NCI-H1105 treated with DMSO at 0.1 percent for 48 hours (cell line): ENCODE results near the gene FBXO28.

Source experiments
- DNase-seq: peaks from one replicate; lab custom pipeline; 2025; lab: John Stamatoyannopoulos, UW

FBXO28 gene

DNA sequence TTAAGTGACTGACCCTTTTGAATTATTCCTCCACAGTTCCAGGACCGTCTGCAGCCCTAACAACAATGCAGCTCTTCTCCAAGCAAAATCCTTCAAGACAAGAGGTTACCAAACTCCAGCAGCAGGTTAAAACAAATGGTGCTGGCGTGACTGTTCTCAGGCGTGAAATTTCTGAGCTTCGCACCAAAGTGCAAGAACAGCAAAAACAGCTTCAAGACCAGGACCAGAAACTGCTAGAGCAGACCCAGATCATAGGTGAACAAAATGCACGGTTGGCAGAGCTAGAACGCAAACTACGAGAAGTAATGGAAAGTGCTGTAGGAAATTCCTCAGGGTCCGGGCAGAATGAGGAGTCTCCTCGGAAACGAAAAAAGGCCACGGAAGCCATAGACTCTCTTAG lies 43.4 kb downstream of the FBXO28 start:
- no peak for DNase-seq

DNA sequence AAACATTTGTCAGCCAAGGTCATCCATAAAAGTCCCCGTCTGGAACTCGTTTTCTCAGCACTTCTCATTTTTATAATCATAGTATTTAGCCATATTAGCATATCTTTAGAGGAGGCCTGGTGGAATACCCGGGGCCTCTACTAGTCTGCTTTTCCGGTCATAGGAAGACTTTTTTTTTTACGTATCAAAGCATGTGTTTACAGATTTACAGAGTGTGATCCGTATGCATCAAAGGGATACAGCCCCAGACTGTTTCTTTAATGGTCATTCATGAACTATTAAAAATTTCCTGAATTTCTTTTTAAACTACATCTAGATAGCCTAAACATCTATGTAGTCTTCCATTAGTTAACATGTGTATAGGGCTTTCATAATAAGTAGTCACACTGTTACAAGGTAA lies 45.6 kb downstream of the FBXO28 start:
- DNase-seq: no peak

DNA sequence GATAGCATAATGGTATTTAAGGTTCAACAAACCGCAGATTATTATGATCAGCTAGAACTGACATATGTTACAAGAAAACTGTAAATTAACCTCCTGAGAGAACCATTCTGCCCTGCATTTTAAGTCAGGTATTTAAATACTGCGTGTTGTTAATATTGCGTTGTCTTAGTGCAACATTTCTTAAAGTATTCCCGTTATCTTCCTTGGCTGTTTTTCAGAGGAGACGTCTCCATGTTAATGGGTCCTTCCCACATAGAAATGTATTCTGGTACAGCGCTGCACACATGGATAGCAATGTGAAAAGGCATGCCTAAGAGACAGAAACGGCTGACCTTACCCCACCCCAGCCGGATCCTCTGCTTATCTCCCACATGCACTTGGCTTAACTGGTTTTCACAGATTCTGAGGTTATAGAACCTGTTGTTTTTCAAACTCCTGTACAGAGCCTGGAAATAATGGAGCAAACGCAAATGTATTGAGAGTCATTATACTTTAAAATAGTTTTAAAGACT lies 46.3 kb downstream of the FBXO28 start:
- DNase-seq: no peak

DNA sequence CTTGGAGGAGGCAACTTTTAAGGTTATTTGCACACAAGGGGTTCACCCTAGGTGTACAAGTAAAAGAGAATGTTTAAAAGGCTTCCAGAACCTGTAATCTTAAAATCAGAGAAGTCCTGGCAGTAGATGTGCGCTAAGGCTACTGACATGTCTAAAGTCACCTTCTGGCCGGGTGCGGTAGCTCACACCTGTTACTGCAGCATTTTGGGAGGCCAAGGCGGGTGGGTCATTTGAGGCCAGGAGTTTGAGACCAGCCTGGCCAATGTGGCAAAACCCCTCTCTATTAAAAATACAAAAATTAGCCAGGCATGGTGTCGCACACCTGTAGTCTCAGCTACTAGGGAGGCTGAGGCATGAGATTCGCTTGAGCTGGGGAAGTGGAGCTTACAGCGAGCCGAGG lies 48.9 kb downstream of the FBXO28 start:
- no peak for DNase-seq

DNA sequence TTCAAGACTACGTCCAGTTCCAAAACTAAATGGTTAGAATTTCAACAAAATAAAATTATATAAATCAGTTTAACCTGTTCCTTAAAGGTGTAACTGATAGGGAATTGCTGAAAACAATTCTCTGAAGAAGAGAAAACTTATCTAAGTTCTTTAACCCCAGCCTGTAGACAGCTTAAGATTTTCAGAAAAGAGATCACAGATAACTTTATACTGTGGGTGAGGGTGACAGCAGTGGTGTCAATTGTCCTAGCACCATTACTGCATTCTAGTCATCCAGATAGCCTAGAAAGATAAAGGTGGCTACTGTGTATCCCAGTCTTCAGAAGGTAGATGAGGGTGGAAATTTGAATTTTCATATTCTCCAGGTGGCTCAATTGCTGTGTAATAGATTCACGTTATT lies 49.4 kb downstream of the FBXO28 start:
- no peak for DNase-seq

DNA sequence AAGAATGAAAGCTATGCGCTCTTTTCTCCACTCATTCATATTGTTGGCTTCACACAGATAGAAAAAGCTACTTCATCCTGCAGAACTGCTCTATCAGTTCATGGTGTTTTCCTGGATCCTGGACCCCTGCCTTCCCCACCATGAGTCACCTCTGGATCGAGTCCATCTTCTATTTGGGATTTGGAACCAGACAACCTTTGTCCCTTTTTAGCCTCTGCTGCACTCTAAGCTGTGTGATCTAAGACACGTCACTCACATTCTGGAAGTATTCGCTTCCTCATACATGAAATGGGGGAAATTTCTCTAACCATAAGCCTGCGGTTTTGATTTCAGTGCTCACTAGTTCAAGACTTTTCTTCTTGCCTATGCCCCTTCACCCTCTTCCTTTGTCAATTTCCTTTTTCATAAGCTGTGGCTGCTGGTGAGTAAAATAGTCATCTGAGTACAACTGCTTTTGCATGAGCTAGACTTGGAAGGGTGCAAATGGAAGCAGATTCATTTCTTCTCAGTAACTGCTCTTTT lies 55.0 kb downstream of the FBXO28 start:
- no peak for DNase-seq

DNA sequence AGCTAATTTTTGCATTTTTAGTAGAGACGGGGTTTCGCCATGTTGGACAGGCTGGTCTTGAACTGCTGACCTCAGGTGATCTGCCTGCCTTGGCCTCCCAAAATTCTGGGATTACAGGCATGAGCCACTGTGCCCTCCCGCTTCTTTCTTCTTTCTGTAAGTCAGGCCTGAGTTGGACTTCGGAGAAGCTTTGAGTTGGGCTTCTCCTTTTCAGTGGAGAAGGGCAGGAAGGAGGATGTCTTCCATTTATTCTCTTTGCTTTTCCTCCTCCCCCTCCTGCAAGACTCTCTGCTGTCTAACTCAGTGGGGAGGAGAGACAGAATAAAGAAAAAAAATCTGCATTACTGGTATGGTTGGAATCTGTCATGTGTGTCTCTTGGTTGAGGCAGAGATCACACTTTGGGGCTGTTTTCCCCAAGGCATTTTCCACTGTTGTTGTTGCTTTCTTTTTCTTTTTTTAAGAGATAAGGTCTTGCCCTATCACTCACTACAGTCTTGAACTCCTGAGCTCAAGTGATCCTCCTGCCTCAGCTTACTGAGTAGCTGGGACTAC lies 55.9 kb downstream of the FBXO28 start:
- DNase-seq: no peak

DNA sequence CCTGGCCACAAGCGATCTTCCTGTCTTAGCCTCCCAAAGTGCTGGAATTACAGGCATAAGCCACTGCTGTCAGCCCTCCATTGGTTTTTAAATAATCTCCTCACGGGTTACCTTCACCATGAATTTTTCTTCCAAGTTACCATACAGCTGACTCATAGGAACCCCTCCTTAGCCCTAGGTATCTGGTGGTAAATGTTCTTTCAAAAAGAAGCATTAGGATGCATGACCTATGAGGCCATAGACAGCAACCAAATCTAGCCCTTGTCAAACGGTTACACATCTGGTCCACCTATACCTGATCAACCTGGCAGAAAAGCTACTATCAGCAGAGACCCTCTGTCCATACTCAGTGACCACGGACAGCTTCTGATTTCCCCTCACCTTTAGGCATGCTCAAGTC lies 56.4 kb downstream of the FBXO28 start:
- no peak for DNase-seq

DNA sequence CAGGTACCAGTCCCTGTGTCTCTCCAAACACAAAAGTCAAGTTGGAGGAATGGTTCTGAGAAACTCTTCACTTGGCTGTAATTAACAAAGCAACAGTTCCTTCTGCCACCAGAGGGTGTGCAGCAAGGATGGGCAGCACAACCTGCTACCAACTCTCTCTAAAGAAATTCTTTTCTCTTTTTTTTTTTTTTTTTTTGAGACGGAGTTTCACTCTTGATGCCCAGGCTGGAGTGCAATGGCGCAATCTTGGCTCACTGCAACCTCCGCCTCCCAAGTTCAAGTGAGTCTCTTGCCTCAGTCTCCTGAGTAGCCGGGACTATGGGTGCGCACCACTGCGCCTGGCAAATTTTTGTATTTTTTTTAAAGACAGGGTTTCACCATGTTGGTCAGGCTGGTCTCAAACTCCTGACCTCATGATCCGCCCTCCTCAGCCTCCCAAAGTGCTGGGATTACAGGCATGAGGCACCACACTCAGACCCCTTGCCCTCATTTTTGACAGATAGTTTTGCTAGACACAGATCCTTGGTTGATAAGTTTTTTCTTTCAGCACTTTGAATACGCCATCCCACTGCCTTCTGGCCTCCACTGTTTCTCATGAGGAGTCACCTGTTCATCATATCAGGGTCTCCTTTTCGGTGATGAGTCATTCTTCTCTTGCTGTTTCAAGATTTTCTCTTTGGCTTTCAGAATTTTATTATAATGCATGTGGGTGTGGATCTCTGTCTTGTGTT lies 57.0 kb downstream of the FBXO28 start:
- no peak for DNase-seq

DNA sequence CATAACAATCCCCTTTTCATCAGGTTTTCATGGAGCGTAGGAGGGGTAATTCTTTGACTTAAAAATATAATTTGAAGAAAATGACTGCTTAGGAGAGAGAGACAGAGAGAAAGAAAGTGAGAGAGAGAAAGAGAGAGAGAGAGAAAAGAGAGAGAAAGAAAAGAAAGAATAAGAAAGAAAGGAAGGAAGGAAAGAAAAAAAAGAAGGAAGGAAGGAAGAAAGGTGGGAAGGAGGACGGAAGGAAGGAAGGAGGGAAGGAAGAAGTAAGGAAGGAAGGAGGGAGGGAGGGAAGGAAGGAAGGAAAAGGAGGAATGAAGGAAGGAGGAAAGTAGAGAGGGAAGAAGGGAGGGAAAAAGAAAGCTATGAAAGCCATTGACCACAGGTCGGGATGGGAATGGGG lies 58.3 kb downstream of the FBXO28 start:
- no peak for DNase-seq

DNA sequence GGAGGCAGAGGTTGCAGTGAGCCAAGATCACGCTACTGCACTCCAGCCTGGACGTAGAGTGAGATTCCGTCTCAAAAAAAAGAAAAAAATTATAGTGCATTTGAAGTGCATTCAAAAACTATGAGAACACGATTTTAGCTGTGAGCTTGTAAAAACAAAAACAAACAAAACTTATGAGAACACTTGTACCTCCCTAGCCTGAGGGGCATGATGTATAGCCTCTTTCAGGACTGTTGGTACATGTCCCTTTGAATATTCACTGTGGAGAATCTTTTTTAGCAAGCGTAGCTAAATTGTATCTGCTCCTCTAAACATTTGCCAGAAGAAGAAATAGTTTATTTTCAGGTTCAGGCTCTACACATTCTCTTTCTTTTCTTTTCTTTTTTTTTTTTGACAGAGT lies 59.6 kb downstream of the FBXO28 start:
- DNase-seq: no peak

DNA sequence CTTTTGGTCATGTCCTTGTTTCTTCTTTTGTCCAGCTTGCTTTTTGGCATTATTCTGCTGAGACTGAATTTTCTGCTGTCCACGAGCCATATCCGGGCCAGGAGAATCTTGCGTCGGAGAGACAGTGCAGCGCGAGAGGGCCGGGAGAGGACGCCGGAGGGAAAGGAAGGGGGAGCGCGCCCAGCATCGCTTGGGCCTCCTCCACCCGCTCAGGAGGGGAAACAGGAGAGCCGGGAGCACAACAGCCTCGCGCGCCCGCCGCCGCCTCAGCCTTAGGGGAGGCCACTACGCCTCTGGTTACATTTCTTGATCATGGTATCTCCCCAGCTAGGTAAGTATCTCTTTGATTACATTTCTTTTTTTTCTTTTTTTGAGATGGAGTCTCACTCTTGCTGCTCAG lies 61.7 kb downstream of the FBXO28 start:
- no peak for DNase-seq

DNA sequence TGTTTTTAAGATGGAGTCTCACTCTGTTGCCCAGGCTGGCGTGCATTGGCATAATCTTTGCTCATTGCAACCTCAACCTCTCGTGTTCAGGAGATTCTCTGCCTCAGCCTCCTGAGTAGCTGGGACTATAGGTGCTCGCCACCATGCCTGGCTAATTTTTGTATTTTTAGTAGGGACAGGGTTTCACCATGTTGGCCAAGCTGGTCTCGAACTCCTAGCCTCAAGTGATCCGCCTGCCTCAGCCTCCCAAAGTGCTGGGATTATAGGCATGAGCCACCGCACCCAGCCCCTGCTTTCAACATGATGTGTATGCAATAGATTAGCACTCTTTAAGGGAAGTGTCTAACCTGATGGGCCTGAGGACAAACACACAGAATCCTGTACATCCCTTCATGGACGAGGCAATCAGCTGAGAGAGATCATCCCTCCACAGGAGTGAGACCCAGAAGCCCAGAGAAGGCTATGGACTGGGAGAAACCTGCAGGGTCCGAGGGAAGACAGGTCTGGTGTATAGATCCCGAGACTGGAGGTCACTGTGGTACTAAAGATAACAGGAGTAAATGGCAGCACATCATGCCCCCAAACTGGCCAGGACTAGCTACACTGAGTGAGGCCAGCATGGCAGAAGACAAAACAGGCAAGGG lies 63.6 kb downstream of the FBXO28 start:
- DNase-seq: no peak

DNA sequence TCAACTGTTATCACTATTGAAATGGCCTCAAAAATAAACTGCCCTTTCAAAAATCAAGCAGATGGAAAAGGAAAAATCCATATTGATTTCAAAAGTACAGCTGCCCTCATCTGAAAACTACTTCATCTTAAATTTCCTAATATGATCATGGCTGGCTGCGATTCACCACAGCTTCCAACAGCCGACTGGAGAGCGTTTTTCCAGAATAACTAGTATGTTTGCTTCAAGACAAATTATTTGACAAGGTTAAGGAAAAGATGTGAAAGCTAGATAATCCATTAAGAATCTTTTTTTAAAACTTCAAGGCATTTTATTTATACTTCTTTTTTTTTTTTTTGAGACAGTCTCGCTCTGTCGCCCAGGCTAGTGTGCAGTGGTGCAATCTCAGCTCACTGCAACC lies 65.0 kb downstream of the FBXO28 start:
- no peak for DNase-seq

DNA sequence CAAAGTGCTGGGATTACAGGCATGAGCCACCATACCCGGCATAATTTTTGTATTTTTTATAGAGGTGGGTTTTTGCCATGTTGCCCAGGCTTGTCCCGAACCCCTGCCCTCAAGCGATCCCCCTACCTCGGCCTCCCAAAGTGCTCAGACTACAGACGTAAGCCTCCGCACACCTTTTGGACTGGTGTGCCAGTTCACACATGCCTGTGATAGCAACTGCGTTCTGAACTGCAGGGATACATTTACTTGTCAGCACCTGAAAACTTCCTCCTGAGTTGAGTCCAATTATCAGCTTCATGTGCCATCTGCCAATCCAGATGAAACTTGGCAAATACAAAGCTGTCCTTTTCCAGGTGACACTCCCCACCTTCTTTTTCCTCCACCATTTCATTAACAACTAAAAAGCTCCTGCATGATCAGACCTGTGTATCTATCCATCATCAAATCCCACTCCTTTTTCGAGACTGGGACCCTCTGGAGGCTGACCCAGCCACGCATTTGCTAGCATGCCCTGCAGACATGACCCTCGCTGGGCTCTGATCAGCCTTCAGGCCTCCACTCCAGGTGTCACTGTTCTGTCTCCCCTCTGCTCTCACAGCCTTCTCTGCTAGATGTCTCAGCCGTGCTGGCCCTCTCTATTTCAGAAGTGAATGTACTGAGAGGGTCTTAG lies 67.0 kb downstream of the FBXO28 start:
- DNase-seq: no peak

DNA sequence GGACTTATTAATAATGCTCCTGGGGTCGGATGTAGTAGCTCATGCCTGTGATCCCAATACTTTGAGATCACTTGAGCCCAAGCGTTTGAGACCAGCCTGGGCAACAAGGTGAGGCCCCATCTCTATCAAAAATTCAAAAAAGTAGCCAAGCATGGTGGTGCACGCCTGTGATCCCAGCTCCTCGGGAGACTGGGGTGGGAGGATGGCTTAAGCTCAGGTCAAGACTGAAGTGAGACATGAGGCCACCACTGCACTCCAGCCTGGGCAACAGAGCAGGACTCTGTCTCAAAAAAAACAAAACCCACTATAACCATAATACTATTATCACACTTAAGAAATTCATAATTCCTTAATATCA lies 67.5 kb downstream of the FBXO28 start:
- no peak for DNase-seq

DNA sequence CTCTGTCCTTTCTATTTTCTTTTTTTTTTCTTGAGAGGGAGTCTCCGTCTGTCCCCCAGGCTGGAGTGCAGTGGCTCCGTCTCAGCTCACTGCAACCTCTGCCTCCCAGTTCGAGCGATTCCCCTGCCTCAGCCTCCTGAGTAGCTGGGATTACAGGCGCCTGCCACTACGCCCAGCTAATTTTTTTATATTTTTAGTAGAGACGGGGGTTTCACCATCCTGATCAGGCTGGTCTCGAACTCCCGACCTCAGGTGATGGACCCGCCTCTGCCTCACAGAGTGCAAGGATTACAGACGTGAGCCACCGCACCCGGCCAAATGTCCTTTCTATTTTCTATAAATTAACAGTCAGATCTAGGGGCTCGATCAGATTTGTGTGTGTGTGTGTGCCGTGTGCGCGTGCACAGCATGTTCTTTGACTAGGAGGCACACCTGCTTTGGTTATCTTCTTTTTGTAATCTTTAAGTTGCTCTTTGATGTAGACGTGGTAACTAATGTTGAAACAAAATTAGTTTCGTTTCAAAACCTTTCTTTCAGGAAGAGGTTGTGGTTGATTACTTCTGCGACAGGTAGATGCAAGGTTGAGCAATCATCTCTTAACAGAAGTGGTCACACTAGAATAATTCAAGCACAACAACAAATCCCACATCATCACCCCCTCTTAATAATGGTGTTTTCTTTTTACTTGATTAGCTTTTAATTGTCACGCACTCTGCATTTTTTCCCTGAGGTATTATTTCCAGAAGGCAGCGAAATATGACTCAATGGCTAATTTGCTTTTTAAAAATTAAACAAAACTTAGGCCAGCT lies 68.3 kb downstream of the FBXO28 start:
- DNase-seq: peak; percentile 74

DNA sequence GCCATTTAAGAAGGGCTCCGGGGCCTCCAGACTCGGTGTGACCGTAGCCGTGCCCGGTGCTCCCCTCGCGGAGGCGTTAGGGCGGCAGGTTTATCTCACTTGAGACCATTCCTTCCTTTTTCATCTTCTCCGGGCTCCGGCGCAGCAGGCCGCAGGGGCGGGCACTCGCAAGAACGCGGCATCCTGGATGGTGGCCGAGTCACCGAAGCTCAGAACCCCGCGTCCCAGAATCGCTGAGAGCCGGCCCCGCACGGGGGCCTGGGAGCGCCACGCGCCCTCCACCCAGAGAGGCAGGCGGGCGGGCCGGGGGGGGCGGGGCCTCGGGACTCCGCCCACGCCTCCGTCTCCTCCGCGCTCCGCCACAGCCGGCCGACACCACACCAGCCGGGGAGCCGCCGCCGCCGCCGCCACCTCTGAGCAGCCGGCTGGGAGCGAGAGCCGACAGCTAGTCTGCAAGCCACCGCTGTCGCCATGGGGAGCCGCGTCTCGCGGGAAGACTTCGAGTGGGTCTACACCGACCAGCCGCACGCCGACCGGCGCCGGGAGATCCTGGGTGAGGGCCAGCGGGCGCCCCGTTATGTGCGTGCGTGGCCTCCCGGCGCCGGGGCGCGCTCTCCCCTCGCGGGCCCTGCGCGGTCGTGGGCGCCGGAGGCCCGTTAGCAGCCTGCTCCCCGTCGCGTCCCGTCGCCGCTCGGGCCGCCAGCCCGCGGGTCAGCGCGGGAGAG lies 69.1 kb downstream of the FBXO28 start, which contains the start of gene DEGS1:
Gene DEGS1 (plus strand): TSS at position 375 of the 725 bp plus-strand sequence. CDS start 97 bp downstream, at position 472.
- peak; percentile 88 for DNase-seq

DNA sequence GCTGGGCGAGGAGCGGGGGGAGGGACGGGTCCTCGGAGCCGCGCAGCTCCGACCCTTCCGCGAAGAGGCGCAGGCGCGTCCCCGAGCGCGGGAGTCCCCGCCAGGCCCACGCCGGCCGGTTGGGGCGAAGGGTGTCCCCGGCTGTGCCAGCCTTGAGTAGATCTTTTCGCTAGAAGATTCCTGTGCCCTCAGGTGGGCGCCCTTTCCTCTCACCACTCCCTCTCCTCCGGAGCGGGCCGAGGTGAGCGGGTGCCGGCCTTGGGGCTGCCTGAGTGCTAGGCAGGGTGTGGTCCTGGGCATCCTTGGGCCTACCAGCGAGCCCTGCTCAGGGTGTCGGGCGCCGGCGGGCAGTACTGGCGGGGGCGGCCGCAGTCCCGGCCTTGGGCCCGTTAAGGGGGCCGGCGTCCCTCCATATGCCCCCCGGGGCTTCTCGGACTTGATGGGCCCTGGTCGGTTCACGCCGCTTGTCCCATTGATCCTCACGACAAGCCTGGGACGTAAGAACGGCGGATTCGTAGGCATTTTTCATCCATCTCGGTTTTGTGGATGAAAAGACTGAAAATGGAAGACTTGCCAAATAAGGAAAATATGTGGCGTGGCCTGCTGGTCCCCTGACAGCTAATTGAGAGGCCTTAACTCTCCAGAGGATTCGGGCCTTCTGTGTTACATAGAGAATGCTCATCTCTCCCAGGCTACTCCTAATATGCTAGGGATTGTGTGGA lies 69.8 kb downstream of the FBXO28 start:
- peak; percentile 65 for DNase-seq

DNA sequence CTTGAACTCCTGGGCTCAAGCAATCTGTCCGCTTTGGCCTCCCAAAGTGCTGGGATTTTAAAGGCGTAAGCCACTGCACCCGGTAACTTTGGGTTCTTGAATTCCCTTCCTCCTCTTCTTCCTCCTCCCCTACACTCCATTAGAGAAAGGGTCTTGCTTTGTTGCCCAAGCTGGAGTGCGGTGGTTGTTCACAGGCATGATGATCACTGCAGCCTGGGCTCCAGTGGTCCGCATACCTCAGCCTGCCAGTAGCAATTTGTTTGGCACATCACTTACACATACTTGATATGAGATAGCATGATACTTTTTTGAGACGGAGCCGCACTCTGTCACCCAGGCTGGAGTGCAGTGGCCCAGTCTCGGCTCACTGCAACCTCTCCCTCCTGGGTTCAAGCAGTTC lies 71.3 kb downstream of the FBXO28 start:
- DNase-seq: no peak
